Measurements from ENCODE around the gene XPNPEP3.
"Not testable (repeated sequence)": the region's sequence is repeated elsewhere in the genome, so short reads cannot be mapped to it uniquely, and the experiment has no call there.

Gene XPNPEP3

DNA sequence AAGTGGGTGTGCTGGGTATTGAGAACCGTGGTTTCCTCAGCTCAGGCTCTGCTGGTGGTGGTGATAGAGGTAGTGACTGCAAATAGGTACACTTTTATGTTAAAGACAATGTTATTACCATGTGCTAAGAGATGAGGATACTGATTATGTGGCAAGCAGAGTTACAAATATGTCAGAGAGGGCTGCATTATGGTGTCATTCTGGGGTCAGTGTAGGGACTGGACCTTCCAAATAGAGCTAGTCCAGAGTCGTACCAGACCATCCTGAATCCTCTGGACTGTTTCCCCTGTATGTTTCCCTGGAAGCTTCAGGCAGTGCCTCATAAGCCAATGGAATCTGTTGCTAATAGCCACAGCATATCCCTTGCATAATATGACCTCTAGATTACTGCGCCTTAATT lies 5.1 kb downstream of the XPNPEP3 start, which contains the start of gene DNAJB7:
Gene DNAJB7 (minus strand): TSS at position 101 of the 400 bp plus-strand sequence. CDS start 119 bp downstream, outside the sequence.
- no peak within 1 kb of the TSS for H3K4me3 ChIP-seq (ENCODE audit: low read depth, low read length)
- TF ChIP-seq, protein P1, sequence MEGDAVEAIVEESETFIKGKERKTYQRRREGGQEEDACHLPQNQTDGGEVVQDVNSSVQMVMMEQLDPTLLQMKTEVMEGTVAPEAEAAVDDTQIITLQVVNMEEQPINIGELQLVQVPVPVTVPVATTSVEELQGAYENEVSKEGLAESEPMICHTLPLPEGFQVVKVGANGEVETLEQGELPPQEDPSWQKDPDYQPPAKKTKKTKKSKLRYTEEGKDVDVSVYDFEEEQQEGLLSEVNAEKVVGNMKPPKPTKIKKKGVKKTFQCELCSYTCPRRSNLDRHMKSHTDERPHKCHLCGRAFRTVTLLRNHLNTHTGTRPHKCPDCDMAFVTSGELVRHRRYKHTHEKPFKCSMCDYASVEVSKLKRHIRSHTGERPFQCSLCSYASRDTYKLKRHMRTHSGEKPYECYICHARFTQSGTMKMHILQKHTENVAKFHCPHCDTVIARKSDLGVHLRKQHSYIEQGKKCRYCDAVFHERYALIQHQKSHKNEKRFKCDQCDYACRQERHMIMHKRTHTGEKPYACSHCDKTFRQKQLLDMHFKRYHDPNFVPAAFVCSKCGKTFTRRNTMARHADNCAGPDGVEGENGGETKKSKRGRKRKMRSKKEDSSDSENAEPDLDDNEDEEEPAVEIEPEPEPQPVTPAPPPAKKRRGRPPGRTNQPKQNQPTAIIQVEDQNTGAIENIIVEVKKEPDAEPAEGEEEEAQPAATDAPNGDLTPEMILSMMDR (IDR thresholded peaks at IDR 0.05; ENCODE audit: low read depth, low read length): no peak

DNA sequence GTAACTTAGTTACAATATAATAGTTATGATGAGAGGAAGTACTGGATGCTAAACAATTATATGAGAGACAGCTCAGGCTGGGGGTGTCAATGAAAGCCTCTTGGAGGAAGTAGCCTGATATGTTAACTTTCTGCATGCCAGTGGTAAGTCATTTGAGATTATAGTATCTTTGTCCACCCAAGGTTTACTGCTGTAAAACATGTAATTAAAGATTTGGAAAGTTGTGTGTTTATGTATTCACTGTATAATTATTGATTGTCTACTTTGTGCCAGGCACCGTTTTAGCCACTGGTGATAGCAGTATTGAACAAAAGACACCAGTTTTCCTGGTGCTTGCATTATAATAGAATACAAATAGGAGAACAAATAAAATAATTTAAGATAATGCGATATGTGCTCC lies 5.6 kb downstream of the XPNPEP3 start:
- TF ChIP-seq, protein P1 (IDR thresholded peaks at IDR 0.05; ENCODE audit: low read depth, low read length): no peak
- no peak overlapping the region for H3K4me3 ChIP-seq (ENCODE audit: low read depth, low read length)

DNA sequence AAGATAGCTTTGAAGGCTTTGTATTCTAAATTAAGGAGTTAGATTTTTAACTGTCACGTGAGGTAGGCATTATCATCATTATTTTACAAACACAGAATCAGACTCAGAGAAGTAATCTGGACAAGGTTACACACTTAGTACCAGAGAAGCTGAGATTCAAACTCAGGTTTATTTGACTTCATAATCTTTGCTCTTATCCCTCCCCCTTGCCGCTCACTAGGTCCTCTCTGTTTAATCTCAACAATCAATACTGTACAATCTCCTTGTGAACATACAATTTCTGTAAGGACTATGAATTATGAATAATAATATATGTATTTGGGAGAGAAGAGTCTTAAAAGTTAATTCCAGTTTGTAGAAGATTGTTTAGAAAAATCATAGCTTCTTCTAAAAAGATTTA lies 10.2 kb downstream of the XPNPEP3 start:
- TF ChIP-seq, protein P1 (IDR thresholded peaks at IDR 0.05; ENCODE audit: low read depth, low read length): no peak
- no peak overlapping the region for H3K4me3 ChIP-seq (ENCODE audit: low read depth, low read length)

DNA sequence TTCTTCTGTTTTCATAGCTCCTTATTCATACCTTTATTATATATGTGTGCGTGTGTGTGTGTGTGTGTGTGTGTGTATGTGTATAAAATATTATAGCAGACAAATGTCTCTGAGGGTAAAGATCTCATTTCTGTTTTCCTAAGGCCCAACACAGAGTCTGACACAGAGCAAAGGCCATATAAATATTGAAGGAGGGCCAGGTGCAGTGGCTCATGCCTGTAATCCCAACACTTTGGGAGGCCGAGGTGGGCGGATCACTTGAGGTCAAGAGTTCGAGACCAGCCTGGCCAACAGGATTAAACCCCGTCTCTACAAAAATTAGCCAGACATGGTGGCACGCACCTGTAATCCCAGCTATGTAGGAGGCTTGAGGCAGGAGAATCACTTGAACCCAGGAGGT lies 11.4 kb downstream of the XPNPEP3 start:
- H3K4me3 ChIP-seq (ENCODE audit: low read depth, low read length): not testable (repeated sequence)

DNA sequence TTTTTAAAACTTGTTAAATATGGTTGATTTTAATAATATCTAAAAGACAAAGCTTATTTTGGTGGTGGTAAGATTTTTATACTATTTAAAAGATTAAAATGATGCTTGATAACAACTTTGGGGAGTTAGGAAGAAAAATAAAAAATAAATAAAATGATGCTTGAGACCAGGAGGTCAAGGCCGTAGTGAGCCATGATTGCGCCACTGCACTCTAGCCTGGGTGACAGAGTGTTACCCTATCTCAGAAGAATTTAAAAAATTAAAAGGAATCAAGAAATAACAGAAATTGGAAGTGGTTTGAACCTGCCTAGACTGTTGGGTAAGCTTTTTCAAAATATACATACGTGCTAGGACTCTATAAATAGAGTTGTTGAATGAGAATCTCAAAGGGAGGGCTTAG lies 17.1 kb downstream of the XPNPEP3 start:
- TF ChIP-seq, protein P1 (IDR thresholded peaks at IDR 0.05; ENCODE audit: low read depth, low read length): no peak
- H3K4me3 ChIP-seq (ENCODE audit: low read depth, low read length): no peak overlapping the region

DNA sequence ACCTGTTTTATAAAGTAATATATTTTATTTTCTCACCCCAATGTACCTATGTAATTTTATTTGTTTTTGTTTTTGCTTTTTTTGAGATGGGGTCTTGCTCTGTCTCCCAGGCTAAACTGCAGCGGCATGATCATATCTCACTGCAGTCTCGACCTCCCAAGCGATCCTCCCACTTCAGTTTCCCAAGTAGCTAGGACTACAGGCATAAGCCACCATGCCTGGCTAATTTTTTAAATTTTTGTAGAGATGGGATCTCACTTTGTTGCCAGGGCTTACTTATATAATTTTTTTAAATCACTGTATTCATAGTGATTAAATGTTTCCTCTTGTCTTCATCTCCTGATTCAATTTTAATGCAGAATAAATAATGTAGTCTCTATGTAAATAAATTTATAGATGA lies 18.2 kb downstream of the XPNPEP3 start:
- no peak overlapping the region for H3K4me3 ChIP-seq (ENCODE audit: low read depth, low read length)
- TF ChIP-seq, protein P1 (IDR thresholded peaks at IDR 0.05; ENCODE audit: low read depth, low read length): no peak

DNA sequence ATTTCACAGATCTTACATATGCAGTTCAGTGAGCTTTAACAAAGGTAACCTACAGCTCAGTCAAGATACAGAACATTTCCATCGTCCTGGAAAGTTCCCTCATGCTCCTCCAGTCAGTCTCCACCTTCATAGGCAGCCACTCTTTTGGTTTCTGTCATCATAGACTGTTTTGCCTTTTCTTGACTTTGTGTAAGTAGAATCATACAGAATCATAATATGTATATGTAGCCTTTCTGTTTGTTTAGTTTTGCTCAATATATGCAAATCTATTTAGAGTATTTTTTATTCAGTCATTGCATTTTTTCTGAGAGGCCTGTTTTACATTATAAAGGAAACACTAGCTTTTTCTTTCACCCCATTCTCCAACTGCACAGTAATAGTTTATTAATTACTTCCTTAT lies 20.0 kb downstream of the XPNPEP3 start:
- TF ChIP-seq, protein P1 (IDR thresholded peaks at IDR 0.05; ENCODE audit: low read depth, low read length): no peak
- H3K4me3 ChIP-seq (ENCODE audit: low read depth, low read length): no peak overlapping the region

DNA sequence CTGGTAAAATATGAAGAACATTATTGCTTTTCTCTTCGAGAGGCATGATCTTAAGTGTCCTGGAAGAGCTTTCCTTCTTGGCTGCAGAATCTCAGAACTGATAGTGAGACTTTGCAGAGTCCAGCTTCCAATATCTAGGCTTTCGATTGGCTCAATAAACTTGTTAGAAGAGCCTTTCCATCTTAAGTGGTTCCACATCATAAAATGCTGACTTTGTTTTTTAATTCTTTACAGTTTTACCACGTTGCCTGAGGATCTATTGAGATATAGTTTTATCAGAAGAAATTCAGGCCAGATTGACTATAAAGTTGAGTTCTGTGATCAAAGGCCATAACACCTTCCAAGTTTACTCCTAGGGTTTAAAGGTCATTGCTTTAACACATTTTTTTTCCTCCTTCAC lies 20.5 kb downstream of the XPNPEP3 start:
- H3K4me3 ChIP-seq (ENCODE audit: low read depth, low read length): no peak overlapping the region
- TF ChIP-seq, protein P1 (IDR thresholded peaks at IDR 0.05; ENCODE audit: low read depth, low read length): no peak
